ENCODE data around the gene MAP2K7. TPM values are rescaled to one million over a fixed set of nuclear protein-coding genes. Genes with fewer than 3 reads are reported as not detected.

Gene MAP2K7
- total and polyA plus RNA-seq, 2 of the 4 experiments (the other 2 are of a cell fraction) = 4.1 to 15.6 TPM

DNA sequence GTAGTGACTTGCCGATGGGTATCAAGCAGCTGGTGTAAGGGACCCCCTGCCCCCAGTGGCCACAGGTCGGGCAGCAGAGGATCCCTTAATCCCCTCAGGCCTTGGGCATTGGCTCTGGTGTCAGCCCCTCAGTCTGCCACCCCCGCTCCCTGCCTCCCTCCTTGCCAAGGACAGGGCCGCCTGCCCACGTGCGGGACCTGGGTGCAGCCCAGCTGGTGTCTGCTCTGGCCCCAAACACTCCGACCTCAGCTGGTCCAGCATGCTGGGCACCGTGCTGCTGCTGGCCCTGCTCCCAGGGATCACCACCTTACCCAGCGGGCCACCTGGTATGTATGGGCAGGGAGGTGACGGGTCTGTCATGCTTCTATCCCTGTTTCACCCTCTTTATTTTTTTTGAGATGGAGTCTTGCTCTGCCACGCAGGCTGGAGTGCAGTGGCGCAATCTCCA lies 10.9 kb downstream of the MAP2K7 start, which contains the start of gene TGFBR3L:
TSS of gene TGFBR3L (plus strand) at position 233 of the 448 bp plus-strand sequence.
- CTCF ChIA-PET = no interaction called here
- Histone ChIP-seq H3K18ac (ENCODE audit: low read depth, low read length) (no peak within 1 kb of the TSS), H3K27ac (ENCODE audit: insufficient read depth, low read length) (no peak within 1 kb of the TSS), H4K20me1 (ENCODE audit: insufficient read depth, low read length) (no peaks in the 10 kb centered on the region; the same call in 1 of the 2 replicates), H3K56ac (ENCODE audit: extremely low read depth, insufficient read depth, low read length) (no peak within 1 kb of the TSS), H2AFZ (replicated peaks; ENCODE audit: low read length, poor library complexity) (peak within 1 kb of the TSS; percentile 90), H3K79me1 (ENCODE audit: low read depth in 1 of 2, low read length in 2 of 2) (peaks cover 0 to 6% of the 10 kb centered on the region in 2 experiments; a peak in 2 of 4 replicates), H3K9me1 (ENCODE audit: insufficient read depth, low read length) (peaks cover 2% of the 10 kb centered on the region), H2BK120ac (ENCODE audit: low read depth, low read length) (no peak within 1 kb of the TSS), H4K91ac (ENCODE audit: insufficient read depth, low read depth, low read length) (no peak within 1 kb of the TSS), H2AK5ac (ENCODE audit: low read depth, low read length) (no peak within 1 kb of the TSS; the same call in none of the 2 replicates), H3K4me1 (ENCODE audit: control insufficient read depth, insufficient read depth, low read length) (peaks cover 11% of the 10 kb centered on the region), H3K27me3 (ENCODE audit: control insufficient read depth, insufficient read depth, low read length) (peaks cover 11% of the 10 kb centered on the region), H3K4me3 (ENCODE audit: insufficient read depth, low read depth, low read length) (no peak within 1 kb of the TSS), H3K9me3 (ENCODE audit: control insufficient read depth, insufficient read depth, low read length) (no peaks in the 10 kb centered on the region), H3K23ac (ENCODE audit: low read depth, low read length) (no peak within 1 kb of the TSS), H2BK5ac (ENCODE audit: low read depth, low read length, poor library complexity, severe bottlenecking) (no peak within 1 kb of the TSS), H2BK20ac (ENCODE audit: low read depth, low read length) (no peak within 1 kb of the TSS), H3K4me2 (ENCODE audit: low read depth, low read length) (no peak within 1 kb of the TSS; the same call in 1 of the 2 replicates), H3K4ac (ENCODE audit: low read depth, low read length) (no peak within 1 kb of the TSS), H3K14ac (replicated peaks; ENCODE audit: low read depth, low read length) (no peak within 1 kb of the TSS), H3K36me3 (ENCODE audit: control insufficient read depth, insufficient read depth, low read length) (peaks cover 25% of the 10 kb centered on the region), H4K8ac (ENCODE audit: low read depth in 2 of 2, low read length in 2 of 2) (no peak within 1 kb of the TSS), H2AK9ac (replicated peaks; ENCODE audit: low read depth, low read length, poor library complexity) (peak within 1 kb of the TSS; percentile 89), H3K9ac (ENCODE audit: low read depth, low read length) (no peak within 1 kb of the TSS), H2BK15ac (ENCODE audit: low read depth, low read length) (no peak within 1 kb of the TSS), H4K5ac (ENCODE audit: low read depth, low read length) (no peak within 1 kb of the TSS)
- DNase-seq (no peak), ATAC-seq (ENCODE audit: low read depth) (no peak)
- no TSS peak for BruUV-seq (replicated peaks)
- dilution Hi-C loops (cut with HindIII; ENCODE audit: low sequenced_read_pairs, unreplicated experiment) (no loop called here), in situ Hi-C loops (cut with MboI; ENCODE audit: low sequenced_read_pairs) (no loop called here), intact Hi-C loops (cut with micrococcal nuclease) (no loop called here)
- POLR2A ChIA-PET (ENCODE audit: unreplicated experiment) = no interaction called here
- TF ChIP-seq CHD1 (IDR thresholded peaks at IDR 0.05; ENCODE audit: low read depth, low read length) (no peak), MAZ (IDR thresholded peaks at IDR 0.05; ENCODE audit: borderline replicate concordance, low read depth, low read length) (no peak), CEBPB (IDR thresholded peaks at IDR 0.05; ENCODE audit: low read depth, low read length) (no peak), RFX5 (IDR thresholded peaks at IDR 0.05; ENCODE audit: low read depth, low read length) (no peak), USF2 (IDR thresholded peaks at IDR 0.05; ENCODE audit: low read depth, low read length) (no peak), MAFK (IDR thresholded peaks at IDR 0.05; ENCODE audit: low read depth, low read length) (no peak), POLR2A (IDR thresholded peaks at IDR 0.05; ENCODE audit: low read depth, low read length) (no peak), NFE2L2 (IDR thresholded peaks at IDR 0.05; ENCODE audit: low read depth, low read length) (no peak), BHLHE40 (IDR thresholded peaks at IDR 0.05; ENCODE audit: low read depth, low read length) (no peak), RCOR1 (IDR thresholded peaks at IDR 0.05; ENCODE audit: insufficient replicate concordance, low read length) (no peak), SMC3 (IDR thresholded peaks at IDR 0.05; ENCODE audit: low read depth, low read length) (no peak), RAD21 (IDR thresholded peaks at IDR 0.05; ENCODE audit: low read length) (no peak), FOS (IDR thresholded peaks at IDR 0.05; ENCODE audit: low read depth, low read length) (no peak), CTCF (conservative IDR thresholded peaks at IDR 0.05; ENCODE audit: low read depth, low read length) (no peak), MXI1 (IDR thresholded peaks at IDR 0.05; ENCODE audit: borderline replicate concordance, low read depth, low read length) (no peak)
- TF ChIP-seq, protein P1, sequence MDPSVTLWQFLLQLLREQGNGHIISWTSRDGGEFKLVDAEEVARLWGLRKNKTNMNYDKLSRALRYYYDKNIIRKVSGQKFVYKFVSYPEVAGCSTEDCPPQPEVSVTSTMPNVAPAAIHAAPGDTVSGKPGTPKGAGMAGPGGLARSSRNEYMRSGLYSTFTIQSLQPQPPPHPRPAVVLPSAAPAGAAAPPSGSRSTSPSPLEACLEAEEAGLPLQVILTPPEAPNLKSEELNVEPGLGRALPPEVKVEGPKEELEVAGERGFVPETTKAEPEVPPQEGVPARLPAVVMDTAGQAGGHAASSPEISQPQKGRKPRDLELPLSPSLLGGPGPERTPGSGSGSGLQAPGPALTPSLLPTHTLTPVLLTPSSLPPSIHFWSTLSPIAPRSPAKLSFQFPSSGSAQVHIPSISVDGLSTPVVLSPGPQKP (IDR thresholded peaks at IDR 0.05; ENCODE audit: borderline replicate concordance, low read depth, low read length) = no peak
- 80% methylated on average over 3 of the region's 12 CpGs; no CpG with 5 or more reads in 1 of the 2 experiments for WGBS, 2 experiments (ENCODE audit: extremely low coverage in 2 of 2, insufficient read length in 1 of 2)
